Measurements from ENCODE around the gene PPP4R2.

PPP4R2 gene

GRCh38 chr3:72950372-72950771, 46.2 kb upstream of the PPP4R2 start:
- Histone ChIP-seq H3K9me3 (ENCODE audit: control insufficient read depth, low read length) (no peaks in the 10 kb centered on the region), H2AFZ (ENCODE audit: low read depth, low read length) (no peak overlapping the region), H3K27ac (ENCODE audit: low read length, poor library complexity, severe bottlenecking) (no peak overlapping the region), H3K4me2 (ENCODE audit: low read length, poor library complexity, severe bottlenecking) (no peak overlapping the region), H3K18ac (ENCODE audit: low read depth in 1 of 2, low read length in 2 of 2) (no peak overlapping the region), H2BK15ac (ENCODE audit: low read depth, poor library complexity, severe bottlenecking) (no peak overlapping the region), H3K14ac (ENCODE audit: low read length in 2 of 2) (no peak overlapping the region), H2BK5ac (ENCODE audit: low read depth, low read length, poor library complexity, severe bottlenecking) (no peak overlapping the region), H2AK5ac (ENCODE audit: low read length, severe bottlenecking) (no peak overlapping the region), H2BK120ac (ENCODE audit: low read depth, low read length) (no peak overlapping the region), H3K4ac (ENCODE audit: low read depth in 1 of 2, low read length in 2 of 2) (no peak overlapping the region), H2BK12ac (ENCODE audit: low read length in 2 of 2) (no peak overlapping the region), H3K23ac (ENCODE audit: low read length in 2 of 2) (no peak overlapping the region), H3K9ac (ENCODE audit: low read length) (no peak overlapping the region), H3K4me3 (ENCODE audit: insufficient read depth in 1 of 2, low read depth in 1 of 2, low read length in 2 of 2) (no peak overlapping the region), H3K4me1 (ENCODE audit: control insufficient read depth, insufficient read depth, low read depth, low read length) (peaks cover 1% of the 10 kb centered on the region), H4K8ac (ENCODE audit: low read length) (no peak overlapping the region), H3K27me3 (ENCODE audit: control insufficient read depth in 1 of 2, insufficient read depth in 1 of 2, low read length in 2 of 2) (no peaks in the 10 kb centered on the region), H3K79me1 (replicated peaks; ENCODE audit: low read length, poor library complexity, severe bottlenecking) (no peaks in the 10 kb centered on the region), H4K91ac (ENCODE audit: low read length) (no peak overlapping the region), H3K36me3 (ENCODE audit: control insufficient read depth in 1 of 2, insufficient read depth in 2 of 2, low read depth in 1 of 2, low read length in 2 of 2) (no peaks in the 10 kb centered on the region)
- no peak for DNase-seq
- WGBS = 98% methylated on average over 7 of the region's 8 CpGs

DNA sequence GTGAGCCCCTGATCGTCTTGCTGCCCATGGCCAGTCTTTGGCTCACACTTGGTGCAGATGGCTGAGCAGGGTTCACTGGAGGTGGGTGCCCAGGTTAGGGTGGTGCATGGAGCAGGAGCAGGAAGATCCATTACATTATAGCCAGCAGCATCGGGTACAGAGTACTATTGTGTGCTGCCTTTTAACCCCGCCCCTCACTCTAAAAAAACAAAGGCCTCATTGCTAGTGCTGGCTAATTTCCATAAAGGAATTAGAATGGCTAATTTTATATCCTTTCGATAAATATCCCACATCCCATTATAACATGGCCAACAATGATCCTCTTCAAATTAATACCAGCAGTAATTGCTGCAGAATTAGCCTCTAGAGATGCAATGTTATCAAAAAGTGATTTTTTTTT, 45.8 kb upstream of the PPP4R2 start:
- Histone ChIP-seq H2BK120ac (ENCODE audit: low read depth, low read length) (no peak overlapping the region), H2AK5ac (ENCODE audit: low read length, severe bottlenecking) (no peak overlapping the region), H2AFZ (ENCODE audit: low read depth, low read length) (no peak overlapping the region), H3K9me3 (ENCODE audit: control insufficient read depth, low read length) (no peaks in the 10 kb centered on the region), H3K79me1 (replicated peaks; ENCODE audit: low read length, poor library complexity, severe bottlenecking) (no peaks in the 10 kb centered on the region), H2BK12ac (ENCODE audit: low read length in 2 of 2) (no peak overlapping the region), H3K4me2 (ENCODE audit: low read length, poor library complexity, severe bottlenecking) (no peak overlapping the region), H3K4ac (ENCODE audit: low read depth in 1 of 2, low read length in 2 of 2) (no peak overlapping the region), H3K18ac (ENCODE audit: low read depth in 1 of 2, low read length in 2 of 2) (peak overlapping the region in 1 of 2 experiments; percentile 37), H3K27me3 (ENCODE audit: control insufficient read depth in 1 of 2, insufficient read depth in 1 of 2, low read length in 2 of 2) (no peaks in the 10 kb centered on the region), H3K14ac (ENCODE audit: low read length in 2 of 2) (no peak overlapping the region), H3K23ac (ENCODE audit: low read length in 2 of 2) (no peak overlapping the region), H2BK15ac (ENCODE audit: low read depth, poor library complexity, severe bottlenecking) (no peak overlapping the region), H4K91ac (ENCODE audit: low read length) (no peak overlapping the region), H3K9ac (ENCODE audit: low read length) (no peak overlapping the region), H2BK5ac (ENCODE audit: low read depth, low read length, poor library complexity, severe bottlenecking) (no peak overlapping the region), H3K36me3 (ENCODE audit: control insufficient read depth in 1 of 2, insufficient read depth in 2 of 2, low read depth in 1 of 2, low read length in 2 of 2) (no peaks in the 10 kb centered on the region), H3K27ac (ENCODE audit: low read length, poor library complexity, severe bottlenecking) (no peak overlapping the region), H4K8ac (ENCODE audit: low read length) (no peak overlapping the region), H3K4me3 (ENCODE audit: insufficient read depth in 1 of 2, low read depth in 1 of 2, low read length in 2 of 2) (no peak overlapping the region), H3K4me1 (ENCODE audit: control insufficient read depth, insufficient read depth, low read depth, low read length) (no peaks in the 10 kb centered on the region)
- DNase-seq = no peak
- WGBS = 95% methylated on average over 4 of the region's 4 CpGs

- no peak overlapping the region for H4K8ac ChIP-seq (ENCODE audit: low read length)
- H2BK12ac ChIP-seq (ENCODE audit: low read length in 2 of 2) = no peak overlapping the region
- no peaks in the 10 kb centered on the region for H3K79me1 ChIP-seq (replicated peaks; ENCODE audit: low read length, poor library complexity, severe bottlenecking)
- no peaks in the 10 kb centered on the region for H3K4me1 ChIP-seq (ENCODE audit: control insufficient read depth, insufficient read depth, low read depth, low read length)
- no peak overlapping the region for H3K18ac ChIP-seq (ENCODE audit: low read depth in 1 of 2, low read length in 2 of 2)
- H3K9me3 ChIP-seq (ENCODE audit: control insufficient read depth, low read length) = no peaks in the 10 kb centered on the region
- no peak overlapping the region for H3K4me2 ChIP-seq (ENCODE audit: low read length, poor library complexity, severe bottlenecking)
- H2AFZ ChIP-seq (ENCODE audit: low read depth, low read length) = no peak overlapping the region
- no peaks in the 10 kb centered on the region for H3K27me3 ChIP-seq (ENCODE audit: control insufficient read depth in 1 of 2, insufficient read depth in 1 of 2, low read length in 2 of 2)
- no peak overlapping the region for H2BK120ac ChIP-seq (ENCODE audit: low read depth, low read length)
- H4K91ac ChIP-seq (ENCODE audit: low read length) = no peak overlapping the region
- no peak overlapping the region for H3K27ac ChIP-seq (ENCODE audit: low read length, poor library complexity, severe bottlenecking)
- H2AK5ac ChIP-seq (ENCODE audit: low read length, severe bottlenecking) = no peak overlapping the region
- H3K4ac ChIP-seq (ENCODE audit: low read depth in 1 of 2, low read length in 2 of 2) = no peak overlapping the region
- no peak overlapping the region for H3K4me3 ChIP-seq (ENCODE audit: insufficient read depth in 1 of 2, low read depth in 1 of 2, low read length in 2 of 2)
- no peak overlapping the region for H3K14ac ChIP-seq (ENCODE audit: low read length in 2 of 2)
- no peak overlapping the region for H3K9ac ChIP-seq (ENCODE audit: low read length)
- H2BK5ac ChIP-seq (ENCODE audit: low read depth, low read length, poor library complexity, severe bottlenecking) = no peak overlapping the region
- no peak overlapping the region for H2BK15ac ChIP-seq (ENCODE audit: low read depth, poor library complexity, severe bottlenecking)
- DNase-seq = no peak
- H3K23ac ChIP-seq (ENCODE audit: low read length in 2 of 2) = no peak overlapping the region
- 83% methylated on average over 2 of the region's 6 CpGs for WGBS
- no peaks in the 10 kb centered on the region for H3K36me3 ChIP-seq (ENCODE audit: control insufficient read depth in 1 of 2, insufficient read depth in 2 of 2, low read depth in 1 of 2, low read length in 2 of 2)
Measured at GRCh38 chr3:72951259-72951722, 45.3 kb upstream of the PPP4R2 start.

- Histone ChIP-seq H3K4me2 (ENCODE audit: low read length, poor library complexity, severe bottlenecking) (no peak overlapping the region), H4K91ac (ENCODE audit: low read length) (no peak overlapping the region), H3K79me1 (replicated peaks; ENCODE audit: low read length, poor library complexity, severe bottlenecking) (no peaks in the 10 kb centered on the region), H2BK12ac (ENCODE audit: low read length in 2 of 2) (no peak overlapping the region), H2AFZ (ENCODE audit: low read depth, low read length) (no peak overlapping the region), H2AK5ac (ENCODE audit: low read length, severe bottlenecking) (no peak overlapping the region), H3K4me1 (ENCODE audit: control insufficient read depth, insufficient read depth, low read depth, low read length) (no peaks in the 10 kb centered on the region), H4K8ac (ENCODE audit: low read length) (no peak overlapping the region), H3K23ac (ENCODE audit: low read length in 2 of 2) (no peak overlapping the region), H3K18ac (ENCODE audit: low read depth in 1 of 2, low read length in 2 of 2) (no peak overlapping the region), H2BK120ac (ENCODE audit: low read depth, low read length) (no peak overlapping the region), H3K14ac (ENCODE audit: low read length in 2 of 2) (no peak overlapping the region), H3K9ac (ENCODE audit: low read length) (no peak overlapping the region), H3K4me3 (ENCODE audit: insufficient read depth in 1 of 2, low read depth in 1 of 2, low read length in 2 of 2) (no peak overlapping the region), H2BK5ac (ENCODE audit: low read depth, low read length, poor library complexity, severe bottlenecking) (no peak overlapping the region), H3K27ac (ENCODE audit: low read length, poor library complexity, severe bottlenecking) (no peak overlapping the region), H3K9me3 (ENCODE audit: control insufficient read depth, low read length) (no peaks in the 10 kb centered on the region), H3K36me3 (ENCODE audit: control insufficient read depth in 1 of 2, insufficient read depth in 2 of 2, low read depth in 1 of 2, low read length in 2 of 2) (no peaks in the 10 kb centered on the region), H3K27me3 (ENCODE audit: control insufficient read depth in 1 of 2, insufficient read depth in 1 of 2, low read length in 2 of 2) (no peaks in the 10 kb centered on the region), H3K4ac (ENCODE audit: low read depth in 1 of 2, low read length in 2 of 2) (no peak overlapping the region), H2BK15ac (ENCODE audit: low read depth, poor library complexity, severe bottlenecking) (no peak overlapping the region)
- 72% methylated on average over 6 of the region's 7 CpGs for WGBS
- peak; percentile 47 for DNase-seq
Measured at GRCh38 chr3:72953325-72953956, 43.2 kb upstream of the PPP4R2 start.

Measured in mesenchymal stem cell (in vitro differentiated cells and primary cell).